IMR-90 (cell line): ENCODE results near the gene OTOG. TPM values are rescaled to one million over a fixed set of nuclear protein-coding genes. Genes with fewer than 3 reads are reported as not detected.

Experiments
- ATAC-seq: fragments of 200-7000 bp; cut with Tn5 transposase; 2 replicates; pipeline ENCODE4 v1.9.1; 2020; ENCODE audit warnings: low read depth, mild to moderate bottlenecking, moderate library complexity
- BruUV-seq: library from RNA; stranded (reverse); fragments of 400-500 nt; replicated peaks from 2 replicates; lab custom pipeline; 2021; lab: Mats Ljungman, UMichigan
- CTCF ChIA-PET: fragments of 300-600 bp; formaldehyde crosslinking; extraction: SDS; loops from one replicate; lab custom pipeline; 2021; ENCODE audit warnings: antibody characterized with exemption; lab: Yijun Ruan, JAX
- POLR2A ChIA-PET: fragments of 300-600 bp; sonication (Branson Sonifier 250); formaldehyde crosslinking; loops from one replicate; lab custom pipeline; 2022; ENCODE audit warnings: antibody characterized with exemption; ENCODE audit not compliant: unreplicated experiment; lab: Charles Lee
- DNase-seq: peaks from one replicate; pipeline ENCODE4 v3.0.0; 2013
- H2AFZ ChIP-seq: replicated peaks from 2 replicates; pipeline ENCODE3; 2013; ENCODE audit warnings: low read length, mild to moderate bottlenecking; ENCODE audit not compliant: poor library complexity
- H2AK5ac ChIP-seq: 2 replicates; pipeline ENCODE4 v1.6.1; 2013; ENCODE audit warnings: low read depth, low read length, inconsistent platforms
- H2AK9ac ChIP-seq: replicated peaks from 2 replicates; pipeline ENCODE3; 2013; ENCODE audit warnings: mild to moderate bottlenecking, low read depth, low read length, moderate library complexity; ENCODE audit not compliant: poor library complexity
- H2BK120ac ChIP-seq: 2 replicates; pipeline ENCODE4 v1.6.1; 2013; ENCODE audit warnings: low read depth, low read length, inconsistent platforms
- H2BK15ac ChIP-seq: 3 replicates; pipeline ENCODE4 v1.6.1; 2013; ENCODE audit warnings: low read depth, low read length, inconsistent platforms
- H2BK20ac ChIP-seq: 2 replicates; pipeline ENCODE4 v1.6.1; 2013; ENCODE audit warnings: low read depth, mild to moderate bottlenecking, inconsistent platforms, low read length, moderate library complexity
- H2BK5ac ChIP-seq: 2 replicates; pipeline ENCODE4 v1.6.1; 2013; ENCODE audit warnings: mild to moderate bottlenecking, low read depth, low read length, inconsistent platforms; ENCODE audit not compliant: poor library complexity, severe bottlenecking
- H3K14ac ChIP-seq: replicated peaks from 2 replicates; pipeline ENCODE4 v1.6.1; 2013; ENCODE audit warnings: low read depth, low read length, inconsistent platforms
- H3K18ac ChIP-seq: 2 replicates; pipeline ENCODE4 v1.6.1; 2013; ENCODE audit warnings: low read depth, low read length, control low read depth
- H3K23ac ChIP-seq: 2 replicates; pipeline ENCODE4 v1.6.1; 2013; ENCODE audit warnings: low read depth, low read length, inconsistent platforms
- H3K27ac ChIP-seq: 2 replicates; pipeline ENCODE4 v1.5.1; 2013; ENCODE audit warnings: mild to moderate bottlenecking, control low read depth, low read length; ENCODE audit not compliant: insufficient read depth
- H3K27me3 ChIP-seq: 2 replicates; pipeline ENCODE4 v1.6.1; 2013; ENCODE audit warnings: low read length; ENCODE audit not compliant: control insufficient read depth, insufficient read depth
- H3K36me3 ChIP-seq: 2 replicates; pipeline ENCODE4 v1.6.1; 2013; ENCODE audit warnings: low read length, mixed read lengths; ENCODE audit not compliant: control insufficient read depth, insufficient read depth
- H3K4ac ChIP-seq: 2 replicates; pipeline ENCODE4 v1.6.1; 2013; ENCODE audit warnings: low read depth, low read length, inconsistent platforms
- H3K4me1 ChIP-seq: 2 replicates; pipeline ENCODE4 v1.6.1; 2013; ENCODE audit warnings: low read length, mixed read lengths; ENCODE audit not compliant: control insufficient read depth, insufficient read depth
- H3K4me2 ChIP-seq: 2 replicates; pipeline ENCODE4 v1.6.1; 2013; ENCODE audit warnings: low read depth, mild to moderate bottlenecking, control low read depth, low read length, moderate library complexity
- H3K4me3 ChIP-seq: 2 replicates; pipeline ENCODE4 v1.5.1; 2013; ENCODE audit warnings: low read depth, mild to moderate bottlenecking, control low read depth, low read length, moderate library complexity; ENCODE audit not compliant: insufficient read depth
- H3K56ac ChIP-seq: 2 replicates; pipeline ENCODE4 v1.6.1; 2013; ENCODE audit warnings: low read length, inconsistent platforms; ENCODE audit not compliant: insufficient read depth; ENCODE audit errors: extremely low read depth
- H3K79me1 ChIP-seq, 2 experiments: 2 replicates each; pipeline ENCODE4 v1.6.1; 2013; ENCODE audit warnings: low read length in 2 of 2, inconsistent platforms in 1 of 2, low read depth in 1 of 2
- H3K9ac ChIP-seq: 2 replicates; pipeline ENCODE4 v1.6.1; 2013; ENCODE audit warnings: low read depth, low read length, control low read depth
- H3K9me1 ChIP-seq: 2 replicates; pipeline ENCODE4 v1.6.1; 2013; ENCODE audit warnings: low read length, inconsistent platforms; ENCODE audit not compliant: insufficient read depth
- H3K9me3 ChIP-seq: 2 replicates; pipeline ENCODE4 v1.6.1; 2013; ENCODE audit warnings: low read length; ENCODE audit not compliant: control insufficient read depth, insufficient read depth
- H4K20me1 ChIP-seq: 2 replicates; pipeline ENCODE4 v1.6.1; 2013; ENCODE audit warnings: low read length, inconsistent platforms; ENCODE audit not compliant: insufficient read depth
- H4K5ac ChIP-seq: 2 replicates; pipeline ENCODE4 v1.6.1; 2013; ENCODE audit warnings: mild to moderate bottlenecking, low read depth, low read length, control low read depth
- H4K8ac ChIP-seq, 2 experiments: 2 replicates each; pipeline ENCODE4 v1.6.1; 2013; ENCODE audit warnings: low read depth in 2 of 2, low read length in 2 of 2, control low read depth in 1 of 2, inconsistent platforms in 1 of 2
- H4K91ac ChIP-seq: 2 replicates; pipeline ENCODE4 v1.6.1; 2013; ENCODE audit warnings: low read depth, low read length, inconsistent platforms; ENCODE audit not compliant: insufficient read depth
- CEBPB ChIP-seq: IDR thresholded peaks from 2 replicates; pipeline ENCODE4 v1.6.1; 2012; ENCODE audit warnings: low read depth, low read length, improper control_type of control experiment
- CHD1 ChIP-seq: IDR thresholded peaks from 2 replicates; pipeline ENCODE4 v1.6.1; 2012; ENCODE audit warnings: low read depth, low read length, improper control_type of control experiment
- FOS ChIP-seq: fragments of 150-350 bp; IDR thresholded peaks from 2 replicates; pipeline ENCODE4 v1.6.1; 2016; ENCODE audit warnings: low read depth, low read length
- MAFK ChIP-seq: IDR thresholded peaks from 2 replicates; pipeline ENCODE4 v1.6.1; 2012; ENCODE audit warnings: low read depth, low read length, improper control_type of control experiment
- MAZ ChIP-seq: IDR thresholded peaks from 2 replicates; pipeline ENCODE4 v1.6.1; 2012; ENCODE audit warnings: low read depth, mild to moderate bottlenecking, low read length, improper control_type of control experiment, moderate library complexity, borderline replicate concordance
- MXI1 ChIP-seq: IDR thresholded peaks from 2 replicates; pipeline ENCODE4 v1.6.1; 2012; ENCODE audit warnings: low read depth, mild to moderate bottlenecking, low read length, moderate library complexity, borderline replicate concordance
- NFE2L2 ChIP-seq: fragments of 150-350 bp; IDR thresholded peaks from 2 replicates; pipeline ENCODE4 v1.6.1; 2016; ENCODE audit warnings: low read depth, mild to moderate bottlenecking, low read length
- POLR2A ChIP-seq: IDR thresholded peaks from 2 replicates; pipeline ENCODE4 v1.6.1; 2012; ENCODE audit warnings: mild to moderate bottlenecking, low read depth, low read length
- RAD21 ChIP-seq: IDR thresholded peaks from 2 replicates; pipeline ENCODE4 v1.6.1; 2012; ENCODE audit warnings: low read length, improper control_type of control experiment
- RCOR1 ChIP-seq: IDR thresholded peaks from 2 replicates; pipeline ENCODE4 v1.6.1; 2012; ENCODE audit warnings: mild to moderate bottlenecking, low read length, improper control_type of control experiment; ENCODE audit not compliant: insufficient replicate concordance
- RFX5 ChIP-seq: IDR thresholded peaks from 2 replicates; pipeline ENCODE4 v1.8.0; 2012; ENCODE audit warnings: low read depth, mild to moderate bottlenecking, low read length, moderate library complexity
- SMC3 ChIP-seq: fragments of 150-350 bp; IDR thresholded peaks from 2 replicates; pipeline ENCODE4 v1.6.1; 2016; ENCODE audit warnings: low read depth, mild to moderate bottlenecking, antibody characterized with exemption, low read length, moderate library complexity
- WGBS, 2 experiments: methylation state at CpG; one replicate each; pipeline versions ENCODE4 v1.1.5 to v1.1.7; 2013; ENCODE audit warnings: missing lambda C conversion rate in 2 of 2; ENCODE audit not compliant: insufficient read length in 1 of 2; ENCODE audit errors: extremely low coverage in 2 of 2; 5-methylcytosine and 5-hydroxymethylcytosine counted together
- dilution Hi-C: fragments of 300-500 bp; cut with HindIII; formaldehyde crosslinking; loops from one replicate; pipeline ENCODE4 v1.14.3; 2018; ENCODE audit warnings: low sequenced_read_pairs; ENCODE audit not compliant: unreplicated experiment
- in situ Hi-C: fragments of 300-500 bp; cut with MboI; formaldehyde crosslinking; loops from 3 replicates; pipeline ENCODE4 v1.14.3; 2019; ENCODE audit warnings: low sequenced_read_pairs, inconsistent platforms, mixed read lengths
- intact Hi-C: fragments of 100-400 bp; cut with micrococcal nuclease; formaldehyde crosslinking; loops from 2 replicates; pipeline ENCODE4 v1.10.0; 2022
- polyA plus RNA-seq, 3 experiments: library from polyadenylated mRNA; depleted of rRNA; stranded (reverse); fragments of >200 nt; gene quantifications; 2 replicates each; pipeline ENCODE4 v1.2.3, GENCODE V29; 2012; ENCODE audit warnings: low replicate concordance in 1 of 3
- total RNA-seq: library from RNA; depleted of rRNA; stranded (reverse); fragments of >200 nt; gene quantifications from 2 replicates; pipeline ENCODE4 v1.2.3, GENCODE V29; 2012
- TF ChIP-seq, protein P1 (sequence below): conservative IDR thresholded peaks from 2 replicates; pipeline ENCODE4 v1.5.1; 2012; ENCODE audit warnings: mild to moderate bottlenecking, low read depth, low read length, improper control_type of control experiment
- TF ChIP-seq, protein P2 (sequence below): fragments of 150-350 bp; IDR thresholded peaks from 2 replicates; pipeline ENCODE4 v1.6.1; 2017; ENCODE audit warnings: mild to moderate bottlenecking, antibody characterized with exemption, low read length, low read depth
- TF ChIP-seq, protein P3 (sequence below): fragments of 150-350 bp; IDR thresholded peaks from 2 replicates; pipeline ENCODE4 v1.6.1; 2016; ENCODE audit warnings: low read depth, mild to moderate bottlenecking, low read length, moderate library complexity, borderline replicate concordance

Gene OTOG
- total and polyA plus RNA-seq, 2 of the 4 experiments (the other 2 are of a cell fraction), result not detected

DNA sequence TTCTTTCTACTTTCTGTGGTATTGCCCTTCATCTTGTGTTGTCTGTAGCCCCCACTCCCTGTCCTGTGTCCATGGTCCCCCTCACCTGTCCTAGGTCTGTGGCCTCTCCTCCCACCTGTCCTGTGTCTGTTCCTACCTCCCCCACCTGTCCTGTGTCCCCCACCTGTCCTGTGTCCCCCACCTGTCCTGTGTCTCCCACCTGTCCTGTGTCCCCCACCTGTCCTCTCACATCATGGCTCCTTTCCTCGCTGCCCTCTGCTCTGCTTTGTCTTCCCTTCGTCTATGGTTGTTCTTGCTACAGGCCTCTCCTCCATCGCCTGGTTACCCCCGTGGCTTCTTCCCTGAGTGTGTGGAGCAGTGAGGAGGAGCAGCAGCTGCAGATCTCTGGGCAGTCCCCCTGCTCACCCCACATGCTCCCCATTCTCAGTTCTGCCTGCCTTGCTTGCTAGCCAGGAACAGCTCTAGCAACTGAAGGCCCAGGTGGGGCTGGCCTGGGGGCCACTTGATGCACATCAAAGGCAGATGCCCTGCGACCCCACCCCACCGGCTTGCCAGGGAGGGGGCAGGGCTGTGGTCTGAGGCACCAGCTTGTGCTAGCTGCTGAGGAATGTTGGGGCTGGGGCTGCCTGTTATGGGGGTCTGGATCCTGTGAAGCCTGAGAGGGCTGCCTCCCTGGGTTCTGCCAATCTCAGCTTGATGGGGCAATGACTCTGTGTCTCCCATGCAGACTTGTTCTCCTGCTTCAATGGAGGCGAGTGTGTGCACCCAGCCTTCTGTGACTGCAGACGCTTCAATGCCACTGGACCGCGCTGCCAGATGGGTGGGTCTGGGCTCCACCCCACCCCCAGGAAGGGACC, 5.6 kb downstream of the OTOG start:
- no peaks in the 10 kb centered on the region for H3K9me1 ChIP-seq
- H2AK5ac ChIP-seq, result no peak overlapping the region
- no peak overlapping the region for H2AFZ ChIP-seq
- WGBS, 2 experiments, result 60% methylated on average over 2 of the region's 10 CpGs; no CpG with 5 or more reads in 1 of the 2 experiments
- no peak overlapping the region for H3K9ac ChIP-seq
- intact Hi-C loops (no loop called here), in situ Hi-C loops (no loop called here), dilution Hi-C loops (no loop called here)
- H2BK120ac ChIP-seq, result no peak overlapping the region
- H4K5ac ChIP-seq, result no peak overlapping the region
- no peaks in the 10 kb centered on the region for H3K9me3 ChIP-seq
- no peak overlapping the region for H3K56ac ChIP-seq
- H3K23ac ChIP-seq, result no peak overlapping the region
- ChIA-PET CTCF (no interaction called here), POLR2A (no interaction called here)
- H3K79me1 ChIP-seq, result no peaks in the 10 kb centered on the region
- DNase-seq (peak; percentile 14), ATAC-seq (no peak)
- no peak overlapping the region for H2BK20ac ChIP-seq
- H3K27ac ChIP-seq, result no peak overlapping the region
- no TSS peak for BruUV-seq
- no peak overlapping the region for H4K91ac ChIP-seq
- no peak overlapping the region for H3K4me3 ChIP-seq
- H3K27me3 ChIP-seq, result peaks cover 9% of the 10 kb centered on the region; the same call in 1 of the 2 replicates
- no peak overlapping the region for H2BK5ac ChIP-seq
- H4K20me1 ChIP-seq, result no peaks in the 10 kb centered on the region
- no peaks in the 10 kb centered on the region for H3K4me1 ChIP-seq
- no peak overlapping the region for H3K18ac ChIP-seq
- no peak overlapping the region for H2AK9ac ChIP-seq
- H3K4ac ChIP-seq, result no peak overlapping the region
- H2BK15ac ChIP-seq, result no peak overlapping the region
- no peak overlapping the region for H3K4me2 ChIP-seq
- H4K8ac ChIP-seq, result no peak overlapping the region
- H3K14ac ChIP-seq, result no peak overlapping the region
- H3K36me3 ChIP-seq, result no peaks in the 10 kb centered on the region
- TF ChIP-seq FOS, result no peak
- TF ChIP-seq, protein P1, sequence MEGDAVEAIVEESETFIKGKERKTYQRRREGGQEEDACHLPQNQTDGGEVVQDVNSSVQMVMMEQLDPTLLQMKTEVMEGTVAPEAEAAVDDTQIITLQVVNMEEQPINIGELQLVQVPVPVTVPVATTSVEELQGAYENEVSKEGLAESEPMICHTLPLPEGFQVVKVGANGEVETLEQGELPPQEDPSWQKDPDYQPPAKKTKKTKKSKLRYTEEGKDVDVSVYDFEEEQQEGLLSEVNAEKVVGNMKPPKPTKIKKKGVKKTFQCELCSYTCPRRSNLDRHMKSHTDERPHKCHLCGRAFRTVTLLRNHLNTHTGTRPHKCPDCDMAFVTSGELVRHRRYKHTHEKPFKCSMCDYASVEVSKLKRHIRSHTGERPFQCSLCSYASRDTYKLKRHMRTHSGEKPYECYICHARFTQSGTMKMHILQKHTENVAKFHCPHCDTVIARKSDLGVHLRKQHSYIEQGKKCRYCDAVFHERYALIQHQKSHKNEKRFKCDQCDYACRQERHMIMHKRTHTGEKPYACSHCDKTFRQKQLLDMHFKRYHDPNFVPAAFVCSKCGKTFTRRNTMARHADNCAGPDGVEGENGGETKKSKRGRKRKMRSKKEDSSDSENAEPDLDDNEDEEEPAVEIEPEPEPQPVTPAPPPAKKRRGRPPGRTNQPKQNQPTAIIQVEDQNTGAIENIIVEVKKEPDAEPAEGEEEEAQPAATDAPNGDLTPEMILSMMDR, result no peak
- no peak for TF ChIP-seq MAZ
- no peak for TF ChIP-seq RAD21
- no peak for TF ChIP-seq MXI1
- TF ChIP-seq, protein P2, sequence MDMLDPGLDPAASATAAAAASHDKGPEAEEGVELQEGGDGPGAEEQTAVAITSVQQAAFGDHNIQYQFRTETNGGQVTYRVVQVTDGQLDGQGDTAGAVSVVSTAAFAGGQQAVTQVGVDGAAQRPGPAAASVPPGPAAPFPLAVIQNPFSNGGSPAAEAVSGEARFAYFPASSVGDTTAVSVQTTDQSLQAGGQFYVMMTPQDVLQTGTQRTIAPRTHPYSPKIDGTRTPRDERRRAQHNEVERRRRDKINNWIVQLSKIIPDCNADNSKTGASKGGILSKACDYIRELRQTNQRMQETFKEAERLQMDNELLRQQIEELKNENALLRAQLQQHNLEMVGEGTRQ, result no peak
- TF ChIP-seq MAFK, result no peak
- TF ChIP-seq POLR2A, result no peak
- no peak for TF ChIP-seq RFX5
- TF ChIP-seq CHD1, result no peak
- TF ChIP-seq, protein P3, sequence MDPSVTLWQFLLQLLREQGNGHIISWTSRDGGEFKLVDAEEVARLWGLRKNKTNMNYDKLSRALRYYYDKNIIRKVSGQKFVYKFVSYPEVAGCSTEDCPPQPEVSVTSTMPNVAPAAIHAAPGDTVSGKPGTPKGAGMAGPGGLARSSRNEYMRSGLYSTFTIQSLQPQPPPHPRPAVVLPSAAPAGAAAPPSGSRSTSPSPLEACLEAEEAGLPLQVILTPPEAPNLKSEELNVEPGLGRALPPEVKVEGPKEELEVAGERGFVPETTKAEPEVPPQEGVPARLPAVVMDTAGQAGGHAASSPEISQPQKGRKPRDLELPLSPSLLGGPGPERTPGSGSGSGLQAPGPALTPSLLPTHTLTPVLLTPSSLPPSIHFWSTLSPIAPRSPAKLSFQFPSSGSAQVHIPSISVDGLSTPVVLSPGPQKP, result no peak
- no peak for TF ChIP-seq CEBPB
- no peak for TF ChIP-seq RCOR1
- TF ChIP-seq NFE2L2, result no peak
- TF ChIP-seq SMC3, result no peak
